Measurements from ENCODE around the gene ZNF77. TPM values are rescaled to one million over a fixed set of nuclear protein-coding genes. Genes with fewer than 3 reads are reported as not detected.
A peak's percentile ranks its signal among the peaks of the same experiment; 100 is the strongest.
"Not testable (repeated sequence)": the region's sequence is repeated elsewhere in the genome, so short reads cannot be mapped to it uniquely, and the experiment has no call there.

ZNF77 gene
- total RNA-seq: 1 to 10 TPM; 1.1 to 1.5 (median 1.3) TPM
- long read RNA-seq, partial matches to known transcripts: 0 of 1 reads
- long read RNA-seq, other reads (novel, unspliced or antisense): 0 of 1 reads

DNA sequence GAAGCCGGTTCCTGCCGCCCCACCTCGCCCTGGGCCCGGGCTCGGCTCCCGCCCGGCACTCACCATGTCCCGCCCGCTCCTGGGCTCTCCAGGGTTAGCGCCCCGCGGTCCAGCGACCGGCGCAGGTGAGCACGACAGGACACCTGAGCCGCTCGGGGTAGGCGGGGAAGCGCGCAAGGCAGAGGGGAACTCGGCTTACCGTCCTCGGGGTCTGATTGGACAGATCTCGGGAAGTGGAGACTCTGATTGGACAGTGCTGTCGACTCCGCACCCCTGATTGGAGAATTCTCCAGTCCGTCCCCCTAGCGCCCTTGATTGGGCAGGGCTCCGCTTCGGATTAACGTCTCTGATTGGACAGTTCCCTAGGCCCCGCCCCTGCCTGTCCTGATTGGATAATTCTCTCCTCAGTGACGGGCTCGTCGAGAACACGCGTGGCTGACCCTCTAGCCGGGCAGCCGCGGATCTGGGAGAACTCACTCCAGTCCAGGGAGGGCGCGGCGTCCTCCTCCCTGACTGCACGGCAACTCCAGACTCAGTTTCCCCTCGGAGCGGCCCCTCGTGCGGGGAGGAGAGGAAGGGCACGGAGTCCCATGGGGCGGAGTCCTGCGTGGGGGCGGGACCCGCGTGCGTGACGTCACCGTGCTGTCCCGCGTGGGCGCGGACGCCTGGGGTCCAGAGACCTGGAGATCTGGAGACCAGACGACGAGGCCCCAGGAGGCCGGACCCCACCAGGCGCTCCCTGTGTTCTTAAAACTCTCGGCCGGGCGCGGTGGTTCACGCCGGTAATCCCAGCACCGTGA lies at the start of gene ZNF77:
Gene ZNF77, minus strand, starts transcription at position 197 of the 800 bp plus-strand sequence. Its CDS starts 131 bp downstream, at position 66.
- TF ChIP-seq, protein P1, sequence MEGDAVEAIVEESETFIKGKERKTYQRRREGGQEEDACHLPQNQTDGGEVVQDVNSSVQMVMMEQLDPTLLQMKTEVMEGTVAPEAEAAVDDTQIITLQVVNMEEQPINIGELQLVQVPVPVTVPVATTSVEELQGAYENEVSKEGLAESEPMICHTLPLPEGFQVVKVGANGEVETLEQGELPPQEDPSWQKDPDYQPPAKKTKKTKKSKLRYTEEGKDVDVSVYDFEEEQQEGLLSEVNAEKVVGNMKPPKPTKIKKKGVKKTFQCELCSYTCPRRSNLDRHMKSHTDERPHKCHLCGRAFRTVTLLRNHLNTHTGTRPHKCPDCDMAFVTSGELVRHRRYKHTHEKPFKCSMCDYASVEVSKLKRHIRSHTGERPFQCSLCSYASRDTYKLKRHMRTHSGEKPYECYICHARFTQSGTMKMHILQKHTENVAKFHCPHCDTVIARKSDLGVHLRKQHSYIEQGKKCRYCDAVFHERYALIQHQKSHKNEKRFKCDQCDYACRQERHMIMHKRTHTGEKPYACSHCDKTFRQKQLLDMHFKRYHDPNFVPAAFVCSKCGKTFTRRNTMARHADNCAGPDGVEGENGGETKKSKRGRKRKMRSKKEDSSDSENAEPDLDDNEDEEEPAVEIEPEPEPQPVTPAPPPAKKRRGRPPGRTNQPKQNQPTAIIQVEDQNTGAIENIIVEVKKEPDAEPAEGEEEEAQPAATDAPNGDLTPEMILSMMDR (IDR thresholded peaks at IDR 0.05): peak in 1 of 4 donors; percentile 7
- peak; percentile 53 for TF ChIP-seq POLR2A (IDR thresholded peaks at IDR 0.05)
- Histone ChIP-seq H3K36me3 (no peaks in the 10 kb centered on the region), H3K4me1 (peaks cover 0 to 19% (median 5%) of the 10 kb centered on the region in 4 donors), H3K9me3 (no peaks in the 10 kb centered on the region), H3K27me3 (no peaks in the 10 kb centered on the region), H3K4me3 (peak within 1 kb of the TSS; percentile 61 to 76 (median 65)), H3K27ac (peak within 1 kb of the TSS; percentile 58 to 81 (median 71))
- ATAC-seq: peak; percentile 95 to 99 (median 98)
- peak; percentile 98 to 99 (median 98) for DNase-seq
- intact Hi-C loops (cut with DNase I): no loop called here
- 0% methylated on average over 10 of the region's 74 CpGs for WGBS (ENCODE audit: insufficient coverage, low coverage, low lambda C conversion rate, missing lambda C conversion rate)

DNA sequence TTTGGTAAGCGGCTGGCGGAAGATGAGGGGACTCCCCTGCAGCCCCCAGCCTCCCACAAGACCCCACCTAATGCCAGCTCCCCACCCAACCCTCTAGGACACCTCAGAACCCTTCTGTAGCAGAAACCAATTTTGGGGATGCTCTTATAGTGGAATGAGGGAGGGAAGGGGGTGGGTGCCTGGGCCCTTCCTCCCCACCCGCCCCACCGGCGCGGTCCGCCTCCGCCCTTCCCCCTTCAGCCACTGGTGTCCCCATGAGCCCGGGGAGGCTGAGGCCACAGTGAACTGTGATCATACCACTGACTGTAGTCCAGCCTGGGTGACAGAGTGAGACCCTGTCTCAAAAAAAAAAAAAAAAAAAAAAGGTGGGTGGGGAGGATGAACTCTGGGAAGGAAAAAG lies 48.8 kb upstream of the ZNF77 start:
- Histone ChIP-seq H3K4me3 (no peak overlapping the region), H3K4me1 (no peaks in the 10 kb centered on the region), H3K9me3 (no peaks in the 10 kb centered on the region), H3K27me3 (no peaks in the 10 kb centered on the region), H3K36me3 (no peaks in the 10 kb centered on the region), H3K27ac (no peak overlapping the region)
- ATAC-seq: no peak
- no peak for TF ChIP-seq POLR2A (IDR thresholded peaks at IDR 0.05)
- TF ChIP-seq, protein P1 (IDR thresholded peaks at IDR 0.05): no peak
- 60% methylated on average over 7 of the region's 9 CpGs for WGBS (ENCODE audit: insufficient coverage, low coverage, low lambda C conversion rate, missing lambda C conversion rate)
- intact Hi-C loops (cut with DNase I): no loop called here
- no peak for DNase-seq

DNA sequence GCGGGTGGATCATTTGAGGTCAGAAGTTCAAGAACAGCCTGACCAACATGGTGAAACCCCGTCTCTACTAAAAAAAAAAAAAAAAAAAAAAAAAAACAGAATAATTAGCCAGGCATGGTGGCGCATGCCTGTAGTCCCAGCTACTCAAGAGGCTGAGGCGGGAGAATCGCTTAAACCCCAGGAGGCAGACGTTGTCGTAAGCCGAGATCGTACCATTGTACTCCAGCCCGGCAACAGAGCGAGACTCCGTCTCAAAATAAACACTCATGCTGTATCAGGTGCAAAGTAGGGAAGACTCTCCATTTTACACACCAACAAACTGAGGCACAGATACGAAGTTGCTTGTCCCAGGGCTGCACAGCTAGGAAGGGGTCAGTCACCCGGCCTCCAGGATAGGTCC lies 48.2 kb upstream of the ZNF77 start:
- H3K27ac ChIP-seq: no peak overlapping the region
- intact Hi-C loops (cut with DNase I): no loop called here
- ATAC-seq: no peak
- H3K36me3 ChIP-seq: no peaks in the 10 kb centered on the region
- no peaks in the 10 kb centered on the region for H3K27me3 ChIP-seq
- TF ChIP-seq, protein P1 (IDR thresholded peaks at IDR 0.05): no peak
- TF ChIP-seq POLR2A (IDR thresholded peaks at IDR 0.05): no peak
- no peak for DNase-seq
- H3K4me1 ChIP-seq: no peaks in the 10 kb centered on the region
- 81% methylated on average over 9 of the region's 14 CpGs for WGBS (ENCODE audit: insufficient coverage, low coverage, low lambda C conversion rate, missing lambda C conversion rate)
- H3K9me3 ChIP-seq: no peaks in the 10 kb centered on the region
- no peak overlapping the region for H3K4me3 ChIP-seq

DNA sequence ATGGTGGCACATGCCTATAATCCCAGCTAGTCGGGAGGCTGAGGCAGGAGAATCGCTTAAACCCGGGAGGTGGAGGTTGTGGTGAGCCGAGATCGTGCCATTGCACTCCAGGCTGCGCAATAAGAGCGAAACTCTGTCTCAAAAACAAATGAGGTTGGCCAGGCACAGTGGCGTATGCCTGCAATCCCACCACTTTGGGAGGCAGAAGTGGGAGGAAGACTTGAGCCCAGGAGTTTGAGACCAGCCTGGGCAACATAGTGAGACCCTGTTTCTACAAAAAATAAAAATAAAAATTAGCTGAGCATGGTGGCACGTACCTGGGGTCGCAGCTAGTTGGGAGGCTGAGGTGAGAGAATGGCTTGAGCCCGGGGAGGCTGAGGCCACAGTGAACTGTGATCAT lies 47.6 kb upstream of the ZNF77 start:
- H3K9me3 ChIP-seq, ATAC-seq: not testable (repeated sequence)

DNA sequence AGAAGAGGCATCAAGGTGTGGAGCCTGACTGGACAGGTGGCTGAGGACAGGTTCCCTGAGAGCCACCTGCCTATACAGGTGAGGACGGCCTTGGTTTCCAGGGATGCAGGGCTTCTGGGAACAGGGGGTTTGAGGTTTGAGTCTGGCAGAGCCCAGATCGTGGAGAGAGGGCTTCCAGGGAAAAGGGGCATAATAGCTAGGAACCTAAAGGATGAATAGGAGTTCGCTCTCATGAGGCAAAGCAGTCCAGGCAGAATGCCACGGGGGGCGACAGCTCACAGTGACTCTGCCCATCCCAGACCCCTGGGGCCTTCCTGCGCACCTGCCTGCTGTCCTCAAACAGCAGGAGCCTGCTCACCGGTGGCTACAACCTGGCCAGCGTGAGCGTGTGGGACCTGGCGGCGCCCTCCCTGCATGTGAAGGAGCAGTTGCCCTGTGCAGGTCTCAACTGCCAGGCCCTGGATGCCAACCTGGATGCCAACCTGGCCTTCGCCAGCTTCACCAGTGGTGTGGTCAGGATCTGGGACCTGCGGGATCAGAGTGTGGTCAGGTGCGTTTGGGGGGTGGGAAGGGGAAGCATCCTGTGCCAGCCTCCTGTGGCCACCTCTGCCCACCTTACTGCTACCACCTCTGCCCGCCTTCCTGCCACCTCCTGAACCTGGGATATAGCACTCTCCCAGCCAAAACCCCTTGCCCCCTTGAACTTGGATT lies 44.6 kb upstream of the ZNF77 start:
- no peak for TF ChIP-seq POLR2A (IDR thresholded peaks at IDR 0.05)
- TF ChIP-seq, protein P1 (IDR thresholded peaks at IDR 0.05): no peak
- no peaks in the 10 kb centered on the region for H3K9me3 ChIP-seq
- DNase-seq (no peak), ATAC-seq (no peak)
- intact Hi-C loops (cut with DNase I): no loop called here
- no peak overlapping the region for H3K27ac ChIP-seq
- H3K36me3 ChIP-seq: no peaks in the 10 kb centered on the region
- no peaks in the 10 kb centered on the region for H3K4me1 ChIP-seq
- no peaks in the 10 kb centered on the region for H3K27me3 ChIP-seq
- no peak overlapping the region for H3K4me3 ChIP-seq
- 80% methylated on average over 3 of the region's 15 CpGs for WGBS (ENCODE audit: insufficient coverage, low coverage, low lambda C conversion rate, missing lambda C conversion rate)

More for the DNA sequence above, 47.6 kb upstream of the ZNF77 start:
- DNase-seq; H3K27ac ChIP-seq; intact Hi-C loops (cut with DNase I); H3K36me3 ChIP-seq; H3K4me3 ChIP-seq; H3K4me1 ChIP-seq; H3K27me3 ChIP-seq: not testable (repeated sequence)
- WGBS (ENCODE audit: insufficient coverage, low coverage, low lambda C conversion rate, missing lambda C conversion rate): 88% methylated on average over 11 of the region's 11 CpGs
